Loucy (cell line): ENCODE measurements around the gene PDHA1.

Experiments
- CTCF ChIP-seq: fragments of 200-600 bp; sonication (generic); conservative IDR thresholded peaks from 2 replicates; pipeline ENCODE4 v1.5.1; 2014; ENCODE audit warnings: mild to moderate bottlenecking, antibody characterized with exemption, low read length
- EZH2phosphoT487 ChIP-seq: fragments of 200-600 bp; IDR thresholded peaks from 2 replicates; pipeline ENCODE4 v1.6.1; 2018; ENCODE audit warnings: antibody characterized with exemption, mild to moderate bottlenecking, moderate library complexity, borderline replicate concordance

- no peak for TF ChIP-seq CTCF
- TF ChIP-seq EZH2phosphoT487 = no peak
These were observed 60.0 kb downstream of the PDHA1 start for GRCh38 chrX:19403696-19404095.
